Measurements from ENCODE around the gene MPPED1.

- TF ChIP-seq CTCF (IDR thresholded peaks at IDR 0.05; ENCODE audit: borderline replicate concordance, extremely low read depth, low read length, poor library complexity, severe bottlenecking) = no peak
- no peak for TF ChIP-seq EZH2 (IDR thresholded peaks at IDR 0.05; ENCODE audit: borderline replicate concordance, low read depth, low read length, severe bottlenecking)
Measured at GRCh38 chr22:43401233-43401632, 10.6 kb upstream of the MPPED1 start.
